Fibroblast of lung (primary cell): ENCODE measurements around the gene RIPOR3.

Experiments
- CTCF ChIP-seq, 2 donors: IDR thresholded peaks in 1 of 2; conservative IDR thresholded peaks in 1 of 2; 1 replicate in 1 of 2; 2 replicates in 1 of 2; pipeline ENCODE4 v1.5.1; 2011 to 2012; ENCODE audit warnings: low read length in 2 of 2, control low read depth in 1 of 2, inconsistent platforms in 1 of 2, low read depth in 1 of 2, mild to moderate bottlenecking in 1 of 2
- EZH2 ChIP-seq: IDR thresholded peaks from 2 replicates; pipeline ENCODE4 v1.5.1; 2012; ENCODE audit warnings: low read length, control low read depth, mild to moderate bottlenecking; ENCODE audit errors: missing control alignments

- TF ChIP-seq CTCF (conservative IDR thresholded peaks at IDR 0.05 in 1 of 2, IDR thresholded peaks at IDR 0.05 in 1 of 2; ENCODE audit: low read depth in 1 of 2, low read length in 2 of 2) (no peak), EZH2 (no peak)
Observed at GRCh38 chr20:50692552-50692933, 1.2 kb upstream of the RIPOR3 start.
